WTC11 (cell line): ENCODE measurements around the gene MAP3K5. TPM values are rescaled to one million over a fixed set of nuclear protein-coding genes. Genes with fewer than 3 reads are reported as not detected.

Source experiments
- ATAC-seq: fragments of 200-7000 bp; cut with Tn5 transposase; 2 replicates; pipeline ENCODE4 v1.10.0; 2021; ENCODE audit warnings: mild to moderate bottlenecking, moderate library complexity
- CTCF ChIA-PET: fragments of 300-600 bp; sonication (Branson Sonifier 250); formaldehyde crosslinking; loops from one replicate; lab custom pipeline; 2021; ENCODE audit warnings: antibody characterized with exemption; lab: Charles Lee
- POLR2A ChIA-PET: fragments of 350-600 bp; sonication (Branson Sonifier 250); formaldehyde crosslinking; loops from one replicate; lab custom pipeline; 2021; ENCODE audit warnings: antibody characterized with exemption; lab: Charles Lee
- DNase-seq: peaks from one replicate; pipeline ENCODE4 v3.0.0; 2021; ENCODE audit warnings: low spot score
- H3K27ac Mint-ChIP-seq: 2 replicates; pipeline ENCODE4 v1.8.0; 2021; ENCODE audit warnings: mixed read lengths
- H3K27me3 Mint-ChIP-seq: 2 replicates; pipeline ENCODE4 v1.8.0; 2021; ENCODE audit warnings: low read depth, mild to moderate bottlenecking, moderate library complexity, mixed read lengths
- H3K36me3 Mint-ChIP-seq: 2 replicates; pipeline ENCODE4 v1.8.0; 2021; ENCODE audit warnings: mixed read lengths
- H3K4me1 Mint-ChIP-seq: 2 replicates; pipeline ENCODE4 v1.8.0; 2022; ENCODE audit warnings: mixed read lengths
- H3K4me3 Mint-ChIP-seq: 2 replicates; pipeline ENCODE4 v1.8.0; 2021; ENCODE audit warnings: mild to moderate bottlenecking, moderate library complexity, mixed read lengths
- H3K9me3 Mint-ChIP-seq: 2 replicates; pipeline ENCODE4 v1.8.0; 2021; ENCODE audit warnings: mixed read lengths
- AFF4 ChIP-seq: sonication (generic); formaldehyde crosslinking; IDR thresholded peaks from 2 replicates; pipeline ENCODE4 v1.8.1; 2023; ENCODE audit warnings: mild to moderate bottlenecking, missing genetic modification reagents, borderline replicate concordance
- ARID4B ChIP-seq: sonication (generic); formaldehyde crosslinking; IDR thresholded peaks from 2 replicates; pipeline ENCODE4 v1.8.0; 2023; ENCODE audit warnings: missing genetic modification reagents, mild to moderate bottlenecking, borderline replicate concordance
- ATF1 ChIP-seq: sonication (generic); formaldehyde crosslinking; IDR thresholded peaks from 2 replicates; pipeline ENCODE4 v1.8.1; 2023; ENCODE audit warnings: mild to moderate bottlenecking, moderate library complexity, missing genetic modification reagents
- ATF2 ChIP-seq: sonication (generic); formaldehyde crosslinking; IDR thresholded peaks from 2 replicates; pipeline ENCODE4 v1.8.1; 2022; ENCODE audit warnings: low read depth, missing genetic modification reagents, borderline replicate concordance
- CTCF ChIP-seq: fragments of 200-600 bp; IDR thresholded peaks from 2 replicates; pipeline ENCODE4 v1.8.0; 2022; ENCODE audit warnings: antibody characterized with exemption
- FOXP1 ChIP-seq: sonication (generic); formaldehyde crosslinking; IDR thresholded peaks from 2 replicates; pipeline ENCODE4 v1.8.0; 2022; ENCODE audit warnings: missing genetic modification reagents, mild to moderate bottlenecking, moderate library complexity, borderline replicate concordance
- GTF2I ChIP-seq: fragments of 250-450 bp; sonication (Bioruptor Pico); conservative IDR thresholded peaks from 2 replicates; pipeline ENCODE4 v1.4.0; 2021; ENCODE audit warnings: mild to moderate bottlenecking
- HMGA2 ChIP-seq: fragments of 250-450 bp; sonication (Bioruptor Pico); IDR thresholded peaks from 2 replicates; pipeline ENCODE4 v1.4.0; 2021; ENCODE audit warnings: mild to moderate bottlenecking, moderate library complexity
- KAT7 ChIP-seq: sonication (generic); formaldehyde crosslinking; IDR thresholded peaks from 2 replicates; pipeline ENCODE4 v1.8.1; 2023; ENCODE audit warnings: missing genetic modification reagents, mild to moderate bottlenecking, borderline replicate concordance
- ZBTB21 ChIP-seq: sonication (generic); formaldehyde crosslinking; IDR thresholded peaks from 2 replicates; pipeline ENCODE4 v1.8.1; 2023; ENCODE audit warnings: mild to moderate bottlenecking, missing genetic modification reagents, borderline replicate concordance
- ZBTB43 ChIP-seq: sonication (generic); formaldehyde crosslinking; IDR thresholded peaks from 2 replicates; pipeline ENCODE4 v1.8.1; 2023; ENCODE audit warnings: mild to moderate bottlenecking, missing genetic modification reagents
- ZNF396 ChIP-seq: fragments of 250-450 bp; sonication (Bioruptor Pico); IDR thresholded peaks from 2 replicates; pipeline ENCODE4 v1.8.0; 2021; ENCODE audit warnings: mild to moderate bottlenecking, moderate library complexity, borderline replicate concordance
- ZNF416 ChIP-seq: fragments of 250-450 bp; sonication (Bioruptor Pico); IDR thresholded peaks from 2 replicates; pipeline ENCODE4 v1.9.0; 2021; ENCODE audit warnings: mild to moderate bottlenecking, inconsistent platforms
- ZNF671 ChIP-seq: fragments of 250-450 bp; sonication (Bioruptor Pico); IDR thresholded peaks from 2 replicates; pipeline ENCODE4 v1.8.0; 2021; ENCODE audit warnings: mild to moderate bottlenecking
- total RNA-seq: library from RNA; stranded (reverse); gene quantifications from 3 replicates; pipeline ENCODE4 v1.2.3, GENCODE V29; 2021

MAP3K5 gene
- total RNA-seq, 1 experiment from 2014 or later, result 1.6 TPM

- TF ChIP-seq ZBTB43 (CRISPR knock-in tag) (no peak), ZNF671 (CRISPR knock-in tag) (no peak), HMGA2 (no peak), CTCF (no peak), GTF2I (CRISPR knock-in tag) (no peak), ZBTB21 (CRISPR knock-in tag) (no peak), ZNF396 (no peak), KAT7 (CRISPR knock-in tag) (no peak), ATF2 (CRISPR knock-in tag) (no peak), ATF1 (CRISPR knock-in tag) (no peak), ZNF416 (CRISPR knock-in tag) (no peak)
- TF ChIP-seq, all 79 proteins: peak for 0
These were observed 9.3 kb downstream of the MAP3K5 start (continued) for GRCh38 chr6:136783021-136783420.

- peaks cover 6% of the 10 kb centered on the region for H3K4me1 Mint-ChIP-seq
- DNase-seq (no peak), ATAC-seq (no peak)
- no peaks in the 10 kb centered on the region for H3K36me3 Mint-ChIP-seq
- POLR2A ChIA-PET, result interaction anchor here (0.7 kb wide), 1 partner anchor 1116 kb away, joined by 3 read pairs; no protein-coding TSS in a partner anchor
- H3K27me3 Mint-ChIP-seq, result no peaks in the 10 kb centered on the region
- TF ChIP-seq ARID4B (CRISPR knock-in tag) (no peak), FOXP1 (CRISPR knock-in tag) (no peak), ZNF396 (no peak), AFF4 (no peak)
- no peak overlapping the region for H3K4me3 Mint-ChIP-seq
- CTCF ChIA-PET, result interaction anchor here (0.7 to 2.7 kb wide), 3 partner anchors 10 to 520 kb away, joined by 3 to 16 read pairs (median 4); partner anchors contain the start of gene MAP3K5
- no peaks in the 10 kb centered on the region for H3K9me3 Mint-ChIP-seq
- no peak overlapping the region for H3K27ac Mint-ChIP-seq
These were observed 10.1 kb downstream of the MAP3K5 start for GRCh38 chr6:136782021-136782770.
